Measurements from ENCODE around the gene MCTP1. TPM values are rescaled to one million over a fixed set of nuclear protein-coding genes. Genes with fewer than 3 reads are reported as not detected.

Gene MCTP1
- polyA plus RNA-seq, 1 donor from 2014 or later: 1.9 TPM

GRCh38 chr5:95251185-95251584, 33.7 kb downstream of the MCTP1 start:
- Histone ChIP-seq H3K36me3 (ENCODE audit: insufficient read depth, low read length) (no peaks in the 10 kb centered on the region), H3K9me2 (ENCODE audit: insufficient read depth, low read length) (no peaks in the 10 kb centered on the region), H3F3A (ENCODE audit: insufficient read depth, low read length, poor library complexity, severe bottlenecking) (no peaks in the 10 kb centered on the region), H3K9ac (ENCODE audit: low read length) (no peak overlapping the region), H3K4me2 (ENCODE audit: low read length) (no peak overlapping the region), H3K79me2 (replicated peaks; ENCODE audit: insufficient read depth, low read length) (no peaks in the 10 kb centered on the region), H2AFZ (ENCODE audit: low read depth, low read length) (no peak overlapping the region), H3K27me3 (ENCODE audit: insufficient read depth, low read depth, low read length) (no peaks in the 10 kb centered on the region), H3K9me3 (ENCODE audit: low read length) (no peaks in the 10 kb centered on the region), H4K20me1 (ENCODE audit: insufficient read depth) (no peaks in the 10 kb centered on the region), H3K4me3 (ENCODE audit: low read length) (no peak overlapping the region), H3K27ac (ENCODE audit: low read length) (no peak overlapping the region)
- TF ChIP-seq CTCF (IDR thresholded peaks at IDR 0.05; ENCODE audit: poor library complexity, severe bottlenecking) (no peak), POLR2AphosphoS5 (IDR thresholded peaks at IDR 0.05) (no peak)
- TF ChIP-seq, protein P1, sequence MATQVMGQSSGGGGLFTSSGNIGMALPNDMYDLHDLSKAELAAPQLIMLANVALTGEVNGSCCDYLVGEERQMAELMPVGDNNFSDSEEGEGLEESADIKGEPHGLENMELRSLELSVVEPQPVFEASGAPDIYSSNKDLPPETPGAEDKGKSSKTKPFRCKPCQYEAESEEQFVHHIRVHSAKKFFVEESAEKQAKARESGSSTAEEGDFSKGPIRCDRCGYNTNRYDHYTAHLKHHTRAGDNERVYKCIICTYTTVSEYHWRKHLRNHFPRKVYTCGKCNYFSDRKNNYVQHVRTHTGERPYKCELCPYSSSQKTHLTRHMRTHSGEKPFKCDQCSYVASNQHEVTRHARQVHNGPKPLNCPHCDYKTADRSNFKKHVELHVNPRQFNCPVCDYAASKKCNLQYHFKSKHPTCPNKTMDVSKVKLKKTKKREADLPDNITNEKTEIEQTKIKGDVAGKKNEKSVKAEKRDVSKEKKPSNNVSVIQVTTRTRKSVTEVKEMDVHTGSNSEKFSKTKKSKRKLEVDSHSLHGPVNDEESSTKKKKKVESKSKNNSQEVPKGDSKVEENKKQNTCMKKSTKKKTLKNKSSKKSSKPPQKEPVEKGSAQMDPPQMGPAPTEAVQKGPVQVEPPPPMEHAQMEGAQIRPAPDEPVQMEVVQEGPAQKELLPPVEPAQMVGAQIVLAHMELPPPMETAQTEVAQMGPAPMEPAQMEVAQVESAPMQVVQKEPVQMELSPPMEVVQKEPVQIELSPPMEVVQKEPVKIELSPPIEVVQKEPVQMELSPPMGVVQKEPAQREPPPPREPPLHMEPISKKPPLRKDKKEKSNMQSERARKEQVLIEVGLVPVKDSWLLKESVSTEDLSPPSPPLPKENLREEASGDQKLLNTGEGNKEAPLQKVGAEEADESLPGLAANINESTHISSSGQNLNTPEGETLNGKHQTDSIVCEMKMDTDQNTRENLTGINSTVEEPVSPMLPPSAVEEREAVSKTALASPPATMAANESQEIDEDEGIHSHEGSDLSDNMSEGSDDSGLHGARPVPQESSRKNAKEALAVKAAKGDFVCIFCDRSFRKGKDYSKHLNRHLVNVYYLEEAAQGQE (IDR thresholded peaks at IDR 0.05; ENCODE audit: borderline replicate concordance): no peak

- TF ChIP-seq RAD21 (conservative IDR thresholded peaks at IDR 0.05) (no peak), TAF1 (IDR thresholded peaks at IDR 0.05; ENCODE audit: low read depth) (no peak), MXI1 (conservative IDR thresholded peaks at IDR 0.05; ENCODE audit: poor library complexity, severe bottlenecking) (no peak), EZH2 (IDR thresholded peaks at IDR 0.05; ENCODE audit: borderline replicate concordance, insufficient read depth, low read length, poor library complexity, severe bottlenecking) (no peak), CTCF (IDR thresholded peaks at IDR 0.05; ENCODE audit: poor library complexity, severe bottlenecking) (no peak), SMC3 (conservative IDR thresholded peaks at IDR 0.05; ENCODE audit: poor library complexity) (no peak), EP300 (conservative IDR thresholded peaks at IDR 0.05; ENCODE audit: poor library complexity, severe bottlenecking) (no peak), POLR2AphosphoS5 (IDR thresholded peaks at IDR 0.05) (no peak)
- TF ChIP-seq, protein P1 (IDR thresholded peaks at IDR 0.05; ENCODE audit: borderline replicate concordance): no peak
- no peaks in the 10 kb centered on the region for H3K9me2 ChIP-seq (ENCODE audit: insufficient read depth, low read length)
- no peaks in the 10 kb centered on the region for H3K79me2 ChIP-seq (replicated peaks; ENCODE audit: insufficient read depth, low read length)
- H3K4me2 ChIP-seq (ENCODE audit: low read length): no peak overlapping the region
- H3K27me3 ChIP-seq (ENCODE audit: insufficient read depth, low read depth, low read length): no peaks in the 10 kb centered on the region
- no peaks in the 10 kb centered on the region for H3K9me3 ChIP-seq (ENCODE audit: low read length)
- no peak overlapping the region for H3K9ac ChIP-seq (ENCODE audit: low read length)
- H4K20me1 ChIP-seq (ENCODE audit: insufficient read depth): no peaks in the 10 kb centered on the region
- H3F3A ChIP-seq (ENCODE audit: insufficient read depth, low read length, poor library complexity, severe bottlenecking): no peaks in the 10 kb centered on the region
- no peaks in the 10 kb centered on the region for H3K36me3 ChIP-seq (ENCODE audit: insufficient read depth, low read length)
- no peak overlapping the region for H2AFZ ChIP-seq (ENCODE audit: low read depth, low read length)
- H3K27ac ChIP-seq (ENCODE audit: low read length): no peak overlapping the region
- H3K4me3 ChIP-seq (ENCODE audit: low read length): no peak overlapping the region
Observed at GRCh38 chr5:95244479-95244878, 40.4 kb downstream of the MCTP1 start.

All from neural cell (in vitro differentiated cells).